MM.1S (cell line): ENCODE results near the gene CBX3.

Experiments
- CTCF ChIP-seq: fragments of 300-600 bp; sonication (generic); IDR thresholded peaks from 2 replicates; pipeline ENCODE4 v1.5.1; 2016; ENCODE audit warnings: antibody characterized with exemption, low read length, mixed read lengths
- EZH2 ChIP-seq: fragments of 300-600 bp; sonication (generic); optimal IDR thresholded peaks from 2 replicates; pipeline ENCODE3; 2017; ENCODE audit warnings: low read depth, mild to moderate bottlenecking, antibody characterized with exemption, low read length, mixed read lengths
- EZH2phosphoT487 ChIP-seq: fragments of 300-600 bp; sonication (generic); IDR thresholded peaks from 2 replicates; pipeline ENCODE4 v1.6.1; 2018; ENCODE audit warnings: antibody characterized with exemption, low read length

DNA sequence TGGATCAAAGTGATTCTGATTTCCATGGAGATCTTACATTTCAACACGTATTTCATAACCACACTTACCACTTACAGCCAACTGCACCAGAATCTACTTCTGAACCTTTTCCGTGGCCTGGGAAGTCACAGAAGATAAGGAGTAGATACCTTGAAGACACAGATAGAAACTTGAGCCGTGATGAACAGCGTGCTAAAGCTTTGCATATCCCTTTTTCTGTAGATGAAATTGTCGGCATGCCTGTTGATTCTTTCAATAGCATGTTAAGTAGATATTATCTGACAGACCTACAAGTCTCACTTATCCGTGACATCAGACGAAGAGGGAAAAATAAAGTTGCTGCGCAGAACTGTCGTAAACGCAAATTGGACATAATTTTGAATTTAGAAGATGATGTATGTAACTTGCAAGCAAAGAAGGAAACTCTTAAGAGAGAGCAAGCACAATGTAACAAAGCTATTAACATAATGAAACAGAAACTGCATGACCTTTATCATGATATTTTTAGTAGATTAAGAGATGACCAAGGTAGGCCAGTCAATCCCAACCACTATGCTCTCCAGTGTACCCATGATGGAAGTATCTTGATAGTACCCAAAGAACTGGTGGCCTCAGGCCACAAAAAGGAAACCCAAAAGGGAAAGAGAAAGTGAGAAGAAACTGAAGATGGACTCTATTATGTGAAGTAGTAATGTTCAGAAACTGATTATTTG, 16.3 kb upstream of the CBX3 start:
- TF ChIP-seq CTCF (no peak), EZH2 (no peak), EZH2phosphoT487 (no peak)
